HEK293 (cell line): Measurements from ENCODE around the gene FOXP1.

ENCODE experiments used
- GFI1B ChIP-seq: fragments of 450-650 bp; formaldehyde crosslinking; IDR thresholded peaks from 2 replicates; pipeline ENCODE4 v1.5.1; 2016; ENCODE audit warnings: missing biosample characterization, missing genetic modification characterization
- KLF16 ChIP-seq: fragments of 450-650 bp; formaldehyde crosslinking; IDR thresholded peaks from 2 replicates; pipeline ENCODE4 v1.5.1; 2017; ENCODE audit warnings: missing biosample characterization, missing genetic modification characterization
- TCF7L2 ChIP-seq: IDR thresholded peaks from 2 replicates; pipeline ENCODE4 v1.6.1; 2011; ENCODE audit warnings: low read depth, mild to moderate bottlenecking, inconsistent platforms, low read length, moderate library complexity, borderline replicate concordance
- ZIC2 ChIP-seq: fragments of 450-650 bp; formaldehyde crosslinking; IDR thresholded peaks from 2 replicates; pipeline ENCODE4 v1.5.1; 2016; ENCODE audit warnings: missing biosample characterization, missing genetic modification characterization
- ZNF121 ChIP-seq: fragments of 450-650 bp; formaldehyde crosslinking; IDR thresholded peaks from 2 replicates; pipeline ENCODE4 v1.5.1; 2016; ENCODE audit warnings: missing biosample characterization, missing genetic modification characterization
- ZNF138 ChIP-seq: fragments of 450-650 bp; formaldehyde crosslinking; IDR thresholded peaks from 2 replicates; pipeline ENCODE4 v1.5.1; 2016; ENCODE audit warnings: missing biosample characterization, missing genetic modification characterization, borderline replicate concordance
- ZNF785 ChIP-seq: fragments of 450-650 bp; formaldehyde crosslinking; IDR thresholded peaks from 2 replicates; pipeline ENCODE4 v1.5.1; 2016; ENCODE audit warnings: missing biosample characterization, missing genetic modification characterization
- TF ChIP-seq, protein P1 (sequence below): fragments of 450-650 bp; formaldehyde crosslinking; IDR thresholded peaks from 2 replicates; pipeline ENCODE4 v1.5.1; 2016; ENCODE audit warnings: missing biosample characterization, missing genetic modification characterization
- TF ChIP-seq, protein P2 (sequence below): fragments of 450-650 bp; formaldehyde crosslinking; IDR thresholded peaks from 2 replicates; pipeline ENCODE4 v1.5.1; 2016; ENCODE audit warnings: missing biosample characterization, missing genetic modification characterization, borderline replicate concordance

DNA sequence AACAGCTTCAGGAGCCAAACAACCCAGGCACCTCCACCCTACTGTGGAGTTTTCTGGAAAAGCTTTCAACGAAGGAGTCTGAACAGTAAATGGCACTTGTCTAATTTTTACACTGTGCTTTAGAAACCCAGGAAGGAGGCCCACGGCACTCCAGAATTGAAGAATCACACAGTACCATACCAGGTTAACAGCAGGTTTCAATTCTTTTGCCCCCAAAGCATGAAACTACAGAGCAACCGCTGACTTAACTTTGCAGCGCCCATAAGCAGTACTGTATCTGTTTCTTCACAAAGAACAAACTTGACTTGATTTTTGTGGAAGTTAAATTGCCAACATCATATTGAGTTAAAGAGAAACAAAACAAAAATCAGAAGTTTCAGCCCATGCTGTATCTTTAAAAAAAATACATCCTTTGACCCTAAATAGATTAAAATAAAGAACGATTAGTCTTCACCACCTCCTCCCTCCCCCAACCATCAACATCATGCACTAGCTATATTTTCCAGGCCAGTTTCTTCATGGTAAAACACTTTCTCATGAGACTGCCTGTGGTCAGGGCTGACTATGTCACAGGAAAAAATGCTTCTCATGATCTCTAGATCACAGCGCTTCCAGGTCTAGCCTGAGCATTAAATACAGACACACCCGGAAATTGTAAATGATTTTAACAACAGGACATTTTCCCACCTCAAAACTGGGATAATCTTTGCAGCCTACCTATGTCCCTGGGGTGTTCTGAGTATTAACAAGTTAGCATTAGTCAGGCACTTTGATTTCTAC is 456.3 kb downstream of the FOXP1 start:
- TF ChIP-seq, protein P1, sequence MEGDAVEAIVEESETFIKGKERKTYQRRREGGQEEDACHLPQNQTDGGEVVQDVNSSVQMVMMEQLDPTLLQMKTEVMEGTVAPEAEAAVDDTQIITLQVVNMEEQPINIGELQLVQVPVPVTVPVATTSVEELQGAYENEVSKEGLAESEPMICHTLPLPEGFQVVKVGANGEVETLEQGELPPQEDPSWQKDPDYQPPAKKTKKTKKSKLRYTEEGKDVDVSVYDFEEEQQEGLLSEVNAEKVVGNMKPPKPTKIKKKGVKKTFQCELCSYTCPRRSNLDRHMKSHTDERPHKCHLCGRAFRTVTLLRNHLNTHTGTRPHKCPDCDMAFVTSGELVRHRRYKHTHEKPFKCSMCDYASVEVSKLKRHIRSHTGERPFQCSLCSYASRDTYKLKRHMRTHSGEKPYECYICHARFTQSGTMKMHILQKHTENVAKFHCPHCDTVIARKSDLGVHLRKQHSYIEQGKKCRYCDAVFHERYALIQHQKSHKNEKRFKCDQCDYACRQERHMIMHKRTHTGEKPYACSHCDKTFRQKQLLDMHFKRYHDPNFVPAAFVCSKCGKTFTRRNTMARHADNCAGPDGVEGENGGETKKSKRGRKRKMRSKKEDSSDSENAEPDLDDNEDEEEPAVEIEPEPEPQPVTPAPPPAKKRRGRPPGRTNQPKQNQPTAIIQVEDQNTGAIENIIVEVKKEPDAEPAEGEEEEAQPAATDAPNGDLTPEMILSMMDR (tag by site-specific recombination), result no peak
- TF ChIP-seq, protein P2, sequence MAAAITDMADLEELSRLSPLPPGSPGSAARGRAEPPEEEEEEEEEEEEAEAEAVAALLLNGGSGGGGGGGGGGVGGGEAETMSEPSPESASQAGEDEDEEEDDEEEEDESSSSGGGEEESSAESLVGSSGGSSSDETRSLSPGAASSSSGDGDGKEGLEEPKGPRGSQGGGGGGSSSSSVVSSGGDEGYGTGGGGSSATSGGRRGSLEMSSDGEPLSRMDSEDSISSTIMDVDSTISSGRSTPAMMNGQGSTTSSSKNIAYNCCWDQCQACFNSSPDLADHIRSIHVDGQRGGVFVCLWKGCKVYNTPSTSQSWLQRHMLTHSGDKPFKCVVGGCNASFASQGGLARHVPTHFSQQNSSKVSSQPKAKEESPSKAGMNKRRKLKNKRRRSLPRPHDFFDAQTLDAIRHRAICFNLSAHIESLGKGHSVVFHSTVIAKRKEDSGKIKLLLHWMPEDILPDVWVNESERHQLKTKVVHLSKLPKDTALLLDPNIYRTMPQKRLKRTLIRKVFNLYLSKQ (tag by site-specific recombination), result no peak
- TF ChIP-seq ZIC2 (tag by site-specific recombination) (no peak), TCF7L2 (no peak), ZNF785 (no peak), KLF16 (tag by site-specific recombination) (no peak), ZNF138 (tag by site-specific recombination) (no peak), ZNF121 (tag by site-specific recombination) (no peak), GFI1B (no peak)
